T1000 (cell line): ENCODE measurements around the gene SCG3.

ENCODE experiments used
- DNase-seq: peaks from one replicate; lab custom pipeline; 2025; ENCODE audit warnings: mixed read lengths; lab: John Stamatoyannopoulos, UW

The SCG3 gene

DNA sequence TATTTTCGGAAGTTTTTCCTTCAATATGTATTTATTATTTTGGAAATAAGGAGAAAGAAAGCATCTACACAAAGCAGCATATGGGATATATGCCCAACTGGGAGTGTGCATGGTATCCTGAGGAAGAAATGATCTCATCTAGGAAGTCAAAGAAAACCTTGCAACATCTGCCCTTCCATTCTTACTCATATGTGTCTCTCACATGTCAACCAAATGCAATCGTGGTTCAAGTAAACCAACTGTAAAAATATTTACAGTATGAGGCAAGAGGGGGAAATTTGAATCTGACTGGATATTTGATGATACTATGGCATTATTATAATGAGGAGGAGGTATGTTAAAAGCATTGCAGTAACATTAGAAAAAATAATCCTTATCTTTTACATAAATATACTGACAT lies 3.2 kb upstream of the SCG3 start:
- DNase-seq = no peak

GRCh38 chr15:51680321-51680720 lies 982 bp upstream of the SCG3 start:
- DNase-seq = no peak

DNA sequence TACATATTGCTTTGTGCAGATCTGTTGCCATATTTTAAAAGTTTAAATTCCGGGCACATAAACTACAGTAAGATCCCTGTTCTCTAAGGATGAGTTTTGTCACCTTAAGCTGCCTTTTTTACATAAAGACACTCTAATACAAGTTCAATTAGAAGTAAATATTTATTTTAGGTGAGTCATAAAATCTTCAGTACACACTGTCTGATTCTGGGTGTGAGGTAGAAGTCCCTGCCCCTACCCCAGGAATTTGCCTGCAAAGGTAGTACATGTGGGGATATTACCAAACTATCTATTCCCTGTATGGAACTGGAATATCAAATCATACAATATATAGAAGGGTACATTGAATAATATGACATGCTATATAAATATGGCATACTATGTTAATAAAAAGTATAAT lies 6.3 kb downstream of the SCG3 start:
- DNase-seq = no peak

DNA sequence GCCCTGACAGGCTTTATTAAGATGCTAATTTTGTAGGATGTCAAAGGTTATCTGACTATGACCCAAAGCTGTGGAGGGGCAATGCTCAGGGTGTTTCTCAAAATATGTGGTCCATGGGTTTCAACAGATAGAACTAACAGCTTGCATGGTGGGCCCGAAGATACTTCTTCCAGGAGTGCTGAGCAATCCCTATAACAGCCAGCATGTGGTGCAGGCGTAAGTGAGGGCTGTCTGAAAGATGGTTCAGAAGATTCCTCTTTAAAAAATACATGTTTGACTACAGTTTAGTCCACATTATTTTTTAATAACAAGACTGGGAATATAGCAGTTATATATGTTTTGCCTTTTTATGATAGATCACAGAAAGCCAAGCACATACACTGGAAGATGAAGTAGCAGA lies 7.6 kb downstream of the SCG3 start:
- DNase-seq = no peak

GRCh38 chr15:51692154-51692553 lies 10.9 kb downstream of the SCG3 start:
- DNase-seq = no peak

- no peak for DNase-seq
Observed at GRCh38 chr15:51696566-51696965, 15.3 kb downstream of the SCG3 start.

DNA sequence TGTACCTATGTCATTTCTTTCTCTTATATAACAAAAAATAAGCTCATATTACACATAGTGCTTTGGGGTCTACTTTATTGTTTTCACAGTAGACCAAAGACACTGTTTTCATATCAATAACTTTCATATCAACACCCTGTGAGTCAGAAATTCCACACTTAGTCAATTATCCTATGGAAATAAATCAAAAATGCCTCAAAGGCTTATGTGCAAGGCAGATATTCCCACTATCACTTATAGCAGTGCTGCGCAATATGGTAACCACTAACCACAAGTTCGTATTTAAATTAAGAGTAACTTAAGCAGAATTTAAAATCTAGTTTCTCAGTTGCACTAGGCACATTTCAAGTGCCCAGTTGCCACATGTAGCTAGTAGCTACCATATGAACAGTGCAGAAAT lies 15.9 kb downstream of the SCG3 start:
- DNase-seq = no peak

DNA sequence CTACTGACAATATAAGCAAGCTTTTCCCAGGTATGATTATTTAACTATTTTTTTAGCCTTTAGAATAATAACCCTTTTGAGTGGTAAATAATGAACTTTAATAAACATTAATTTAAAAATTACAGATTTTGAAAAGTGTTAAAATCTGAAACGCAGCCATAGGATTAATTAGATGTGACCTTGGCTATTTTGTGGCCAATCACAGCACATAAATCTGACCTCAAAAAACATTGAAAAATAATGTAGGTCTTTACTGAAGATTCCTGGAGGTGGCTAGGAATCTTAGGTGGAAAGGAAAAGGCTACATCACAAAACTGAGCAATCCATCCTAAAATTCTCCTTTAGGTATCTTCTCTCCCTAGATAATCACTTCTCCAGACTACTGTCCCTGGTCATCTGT lies 18.1 kb downstream of the SCG3 start:
- no peak for DNase-seq

DNA sequence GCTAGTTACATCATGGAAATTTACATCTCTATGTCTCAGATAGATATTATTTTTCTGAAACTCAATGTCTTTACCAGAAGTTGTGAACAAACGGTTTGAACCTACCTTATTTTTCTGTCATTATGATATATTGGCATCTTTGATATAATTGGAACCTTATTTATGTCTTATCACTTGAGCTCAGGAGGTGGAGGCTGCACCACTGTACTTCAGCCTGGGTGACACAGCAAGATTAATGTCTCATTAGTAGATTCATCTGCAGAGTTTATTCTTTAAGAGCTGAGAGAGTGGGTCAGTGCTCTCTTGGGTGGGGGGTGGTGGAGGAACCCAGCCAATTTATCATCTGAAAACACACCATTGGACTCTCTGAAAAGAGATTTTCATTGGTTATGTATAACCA lies 21.4 kb downstream of the SCG3 start:
- no peak for DNase-seq

DNA sequence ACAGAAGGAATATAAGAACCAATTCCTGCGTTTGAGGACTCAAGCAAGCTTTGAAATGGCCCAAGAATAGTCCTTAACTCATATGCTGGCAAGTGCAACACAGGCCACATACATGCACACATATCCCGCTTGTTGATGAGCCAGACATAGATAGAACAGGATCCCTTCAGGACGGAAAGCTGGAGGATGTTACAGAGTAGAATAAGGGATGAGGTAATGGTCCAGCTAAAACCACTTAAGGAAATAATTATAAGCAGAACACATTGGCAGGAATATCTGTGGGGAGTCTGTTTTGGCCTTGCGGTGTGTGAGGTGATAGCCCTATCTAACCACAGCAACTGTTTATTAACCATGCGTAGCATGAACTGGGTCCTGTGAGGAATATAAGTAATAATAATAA lies 25.0 kb downstream of the SCG3 start:
- DNase-seq = no peak

DNA sequence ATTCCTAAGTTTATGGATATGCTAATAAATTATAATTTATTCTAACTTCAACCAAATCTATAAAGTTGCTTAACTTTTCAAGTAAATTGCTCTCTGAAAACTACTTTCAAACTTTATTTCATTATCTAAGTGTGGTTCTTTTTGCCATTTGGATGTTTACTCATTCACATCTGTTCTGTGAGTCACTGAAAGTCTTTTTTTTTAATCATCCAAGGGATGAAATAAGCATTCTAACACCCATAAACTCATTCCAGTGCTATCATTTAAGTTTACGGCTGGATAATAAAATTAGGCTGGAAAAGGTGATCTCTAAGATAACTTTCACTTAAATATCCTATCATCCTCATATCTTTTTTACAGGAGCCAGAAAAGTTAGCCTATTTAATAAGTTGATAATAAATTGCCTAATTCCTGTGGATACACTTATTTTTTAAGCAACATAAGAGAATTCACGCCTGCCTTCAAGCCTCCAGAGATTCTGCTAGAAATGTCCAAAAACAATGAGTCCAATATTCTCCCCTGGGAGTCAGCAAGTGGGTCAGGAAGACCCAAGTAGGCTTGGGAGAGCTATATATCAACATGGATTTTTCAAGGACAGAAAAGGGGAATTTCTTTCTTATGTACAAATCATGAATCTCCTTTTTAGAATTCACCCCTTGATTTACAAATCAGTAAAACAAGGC lies 25.8 kb downstream of the SCG3 start:
- no peak for DNase-seq

DNA sequence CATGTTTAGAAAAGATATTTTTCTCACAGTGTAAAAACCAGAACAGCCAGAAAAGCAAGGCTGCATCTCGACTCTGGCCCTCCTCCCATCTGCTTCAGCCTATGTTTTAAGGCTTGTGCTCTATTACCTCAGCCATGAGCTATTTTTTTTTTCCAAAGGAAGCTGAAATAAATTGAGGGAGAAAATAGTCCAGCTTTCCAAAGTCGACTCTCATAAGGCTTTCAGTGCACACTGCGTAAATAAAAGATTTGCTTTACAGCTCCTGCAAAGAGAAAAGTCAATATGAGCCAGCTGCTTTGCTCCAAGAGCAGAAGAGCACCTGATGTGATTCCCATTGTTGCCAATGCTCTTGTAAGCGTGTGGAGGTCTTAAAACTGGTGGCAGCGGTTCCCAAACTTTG lies 26.7 kb downstream of the SCG3 start:
- DNase-seq = no peak

DNA sequence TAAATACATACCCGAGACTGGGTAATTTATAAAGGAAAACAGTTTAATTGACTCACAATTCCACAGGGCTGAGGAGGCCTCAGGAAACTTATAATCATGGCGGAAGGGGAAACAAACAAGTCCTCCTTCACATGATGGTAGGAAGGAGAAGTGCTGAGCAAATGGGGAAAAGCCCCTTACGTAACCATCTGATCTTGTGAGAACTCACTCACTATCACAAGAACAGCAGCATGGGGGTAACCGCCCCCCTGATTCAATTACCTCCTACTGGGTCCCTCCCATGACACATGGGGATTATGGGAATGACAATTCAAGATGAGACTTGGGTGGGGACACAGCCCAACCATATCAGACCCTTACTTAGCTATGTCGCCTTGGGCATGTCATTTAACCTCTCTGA lies 27.7 kb downstream of the SCG3 start:
- DNase-seq = no peak

DNA sequence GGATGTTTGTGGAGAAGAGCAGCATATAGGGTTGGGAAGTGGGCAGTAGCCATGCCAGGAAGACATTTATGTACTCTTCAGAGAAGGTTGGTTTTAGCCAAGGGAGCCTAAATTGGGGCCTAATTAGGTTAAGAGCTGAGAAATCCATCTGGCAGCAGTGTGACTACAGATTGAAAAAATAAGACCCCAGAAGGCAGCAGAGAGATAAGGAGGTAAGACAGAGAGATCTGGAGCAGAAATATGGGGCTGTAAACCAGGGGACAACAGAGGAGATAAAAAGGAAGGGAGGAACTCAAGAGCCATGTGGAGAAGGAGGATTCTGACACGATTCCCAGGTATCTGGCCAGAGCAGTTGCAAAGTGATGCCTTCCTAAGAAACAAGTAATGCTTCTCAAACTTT lies 32.9 kb downstream of the SCG3 start:
- no peak for DNase-seq

GRCh38 chr15:51714911-51715310 lies 33.6 kb downstream of the SCG3 start:
- no peak for DNase-seq

GRCh38 chr15:51718219-51718618 lies 36.9 kb downstream of the SCG3 start:
- no peak for DNase-seq

DNA sequence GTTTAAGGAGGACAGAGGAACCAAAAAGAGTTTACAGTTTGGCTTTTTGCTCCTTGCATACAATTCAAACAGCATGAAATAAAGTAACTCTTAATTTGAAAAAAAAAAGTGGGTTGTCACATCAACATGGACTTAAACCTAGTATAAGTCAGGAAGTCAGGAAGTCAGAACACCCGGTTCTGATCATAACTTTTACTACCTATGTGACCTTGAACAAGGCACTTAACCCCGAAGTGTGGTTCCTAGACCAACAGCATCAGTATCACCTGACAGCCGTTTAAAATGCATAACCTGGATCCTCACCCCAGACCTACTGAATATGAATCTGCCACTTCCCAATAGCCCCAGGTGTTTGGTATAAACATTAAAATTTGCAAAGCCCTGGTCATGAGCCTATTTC lies 37.4 kb downstream of the SCG3 start:
- no peak for DNase-seq

- DNase-seq = no peak
Observed at GRCh38 chr15:51720201-51720995, 39.1 kb downstream of the SCG3 start.

GRCh38 chr15:51721199-51721960 lies 40.1 kb downstream of the SCG3 start:
- no peak for DNase-seq

DNA sequence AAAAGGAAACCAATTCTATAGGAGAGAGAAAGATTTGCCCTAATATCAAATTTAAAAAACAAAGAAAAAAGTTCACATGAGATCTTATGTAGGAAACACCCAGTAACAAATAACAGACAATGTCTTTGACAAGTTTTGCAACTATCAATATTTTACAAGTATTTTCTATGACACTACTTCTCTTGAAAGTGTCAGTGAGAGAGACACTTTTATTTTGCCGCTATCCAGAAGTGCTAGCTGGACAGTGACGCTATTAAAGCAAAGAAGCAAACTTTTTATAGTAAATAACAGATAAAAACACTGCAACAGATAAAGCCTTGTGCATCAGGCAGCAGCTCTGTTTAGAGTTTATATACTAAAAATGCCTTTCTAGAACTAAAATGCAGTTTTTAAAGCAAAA lies 42.9 kb downstream of the SCG3 start:
- no peak for DNase-seq

DNA sequence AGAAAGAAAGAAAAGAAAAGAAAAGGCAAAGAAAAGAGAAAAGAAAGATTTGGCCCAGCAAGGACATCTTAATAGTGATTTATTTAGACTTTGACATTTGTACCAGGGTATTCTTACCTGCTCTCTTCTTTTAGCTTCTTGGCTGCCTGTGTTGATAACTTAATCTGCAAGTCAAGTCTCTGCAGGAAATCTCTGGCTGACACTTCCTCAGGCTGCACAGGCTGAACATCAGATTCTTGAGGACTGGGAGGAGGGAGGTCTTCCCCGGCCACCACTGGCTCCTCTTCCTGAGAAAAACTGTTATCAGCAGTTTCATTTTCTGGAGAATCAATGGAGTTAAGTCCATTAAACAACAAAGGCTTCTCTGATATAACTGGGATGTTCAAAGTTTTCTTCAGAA lies 43.4 kb downstream of the SCG3 start:
- DNase-seq = no peak

- peak; percentile 52 for DNase-seq
Observed at GRCh38 chr15:51726302-51727073, 45.2 kb downstream of the SCG3 start.
